Omental fat pad (tissue), 4 donors: ENCODE results near the gene TRIM44. TPM values are rescaled to one million over a fixed set of nuclear protein-coding genes. Genes with fewer than 3 reads are reported as not detected.
"Not testable (repeated sequence)": the region's sequence is repeated elsewhere in the genome, so short reads cannot be mapped to it uniquely, and the experiment has no call there.

Experiments
- ATAC-seq: fragments of 150-250 bp; one replicate; pipeline ENCODE4 v1.9.1; 2016; ENCODE audit warnings: mild to moderate bottlenecking, moderate library complexity; ENCODE audit not compliant: low FRiP score
- DNase-seq: peaks from one replicate; pipeline ENCODE4 v3.0.0-alpha.2; 2019; ENCODE audit warnings: low spot score
- total RNA-seq, 4 donors: library from RNA; depleted of rRNA; stranded (reverse); fragments of >200 nt; gene quantifications; one replicate each; pipeline ENCODE4 v1.1.0, GENCODE V29; 2016
- TF ChIP-seq, protein P1 (sequence below), 3 donors: fragments of 450-650 bp; IDR thresholded peaks; one replicate each; pipeline ENCODE4 v1.5.1; 2016 to 2017; ENCODE audit warnings: antibody characterized with exemption in 3 of 3, mild to moderate bottlenecking in 3 of 3, moderate library complexity in 2 of 3

Gene TRIM44
- total RNA-seq, 4 donors from 2014 or later, result 47.3 to 64.0 (median 52.1) TPM

DNA sequence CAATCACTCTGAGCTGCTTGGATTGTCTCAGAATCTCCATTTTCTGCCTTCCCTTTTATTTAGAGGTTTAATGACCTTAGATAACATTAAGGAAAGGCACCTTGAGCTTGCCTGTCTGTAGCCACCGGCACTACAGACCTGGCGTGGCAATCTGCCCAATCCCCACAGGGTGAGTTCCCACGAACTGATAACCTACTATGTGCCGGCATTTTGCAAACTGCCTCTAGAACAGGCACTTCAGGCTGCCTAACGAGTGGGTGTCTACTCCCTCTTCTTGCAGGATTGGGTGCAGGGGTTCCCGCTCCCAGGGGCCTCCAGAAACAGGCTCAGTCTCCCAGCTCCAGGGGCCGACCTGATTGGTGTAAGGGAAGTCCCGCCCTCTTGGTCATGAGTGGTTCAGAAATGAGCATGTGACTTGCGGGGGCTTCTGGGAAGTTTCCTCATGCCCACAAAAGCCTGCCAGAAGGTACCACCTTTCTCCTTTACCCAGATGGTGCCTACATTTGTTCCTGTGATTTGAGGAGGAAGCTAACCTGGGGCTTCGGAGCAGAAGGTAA, 161.2 kb downstream of the TRIM44 start:
- no peak for DNase-seq
- ATAC-seq, result no peak
- TF ChIP-seq, protein P1, sequence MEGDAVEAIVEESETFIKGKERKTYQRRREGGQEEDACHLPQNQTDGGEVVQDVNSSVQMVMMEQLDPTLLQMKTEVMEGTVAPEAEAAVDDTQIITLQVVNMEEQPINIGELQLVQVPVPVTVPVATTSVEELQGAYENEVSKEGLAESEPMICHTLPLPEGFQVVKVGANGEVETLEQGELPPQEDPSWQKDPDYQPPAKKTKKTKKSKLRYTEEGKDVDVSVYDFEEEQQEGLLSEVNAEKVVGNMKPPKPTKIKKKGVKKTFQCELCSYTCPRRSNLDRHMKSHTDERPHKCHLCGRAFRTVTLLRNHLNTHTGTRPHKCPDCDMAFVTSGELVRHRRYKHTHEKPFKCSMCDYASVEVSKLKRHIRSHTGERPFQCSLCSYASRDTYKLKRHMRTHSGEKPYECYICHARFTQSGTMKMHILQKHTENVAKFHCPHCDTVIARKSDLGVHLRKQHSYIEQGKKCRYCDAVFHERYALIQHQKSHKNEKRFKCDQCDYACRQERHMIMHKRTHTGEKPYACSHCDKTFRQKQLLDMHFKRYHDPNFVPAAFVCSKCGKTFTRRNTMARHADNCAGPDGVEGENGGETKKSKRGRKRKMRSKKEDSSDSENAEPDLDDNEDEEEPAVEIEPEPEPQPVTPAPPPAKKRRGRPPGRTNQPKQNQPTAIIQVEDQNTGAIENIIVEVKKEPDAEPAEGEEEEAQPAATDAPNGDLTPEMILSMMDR (IDR thresholded peaks at IDR 0.05), result no peak

DNA sequence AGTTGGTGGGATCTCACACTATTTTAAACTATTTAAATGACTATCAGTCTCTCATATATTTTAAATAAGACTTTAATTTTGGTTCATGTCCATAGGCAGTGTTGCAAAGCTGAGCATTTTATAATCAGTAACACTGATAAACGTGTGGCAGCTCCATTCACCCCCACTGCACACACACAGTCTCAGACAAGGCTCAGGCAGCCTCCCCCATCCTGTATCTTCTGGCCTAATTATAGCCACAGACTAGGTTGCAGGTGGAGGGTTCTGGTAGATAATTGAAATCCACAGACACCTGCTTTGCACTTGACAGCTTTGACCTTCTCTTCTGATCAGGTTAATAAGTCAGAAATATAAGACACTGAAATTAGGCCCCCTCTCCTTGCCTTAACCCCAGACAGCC, 162.8 kb downstream of the TRIM44 start:
- no peak for DNase-seq
- no peak for ATAC-seq
- TF ChIP-seq, protein P1 (IDR thresholded peaks at IDR 0.05), result no peak

DNA sequence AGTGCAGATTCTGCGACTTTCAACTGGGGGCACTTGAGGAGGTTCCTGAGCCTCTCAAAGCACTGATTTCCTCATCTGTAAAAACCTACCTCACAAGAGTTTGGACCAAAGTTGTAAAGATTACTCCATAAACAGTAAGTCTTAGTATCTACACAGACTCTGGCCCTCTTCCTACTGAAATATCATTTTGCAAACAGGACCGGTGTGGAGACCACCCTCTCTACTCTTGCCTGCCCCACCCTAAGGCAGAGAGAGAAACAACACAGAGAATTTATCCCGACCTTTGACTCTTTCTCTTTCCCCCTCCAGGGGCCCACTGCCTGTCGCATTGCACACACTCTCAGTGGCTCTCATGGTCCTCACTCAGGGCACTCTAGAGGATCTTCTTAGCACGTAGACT, 163.4 kb downstream of the TRIM44 start:
- ATAC-seq (no peak), DNase-seq (no peak)
- TF ChIP-seq, protein P1 (IDR thresholded peaks at IDR 0.05), result no peak

DNA sequence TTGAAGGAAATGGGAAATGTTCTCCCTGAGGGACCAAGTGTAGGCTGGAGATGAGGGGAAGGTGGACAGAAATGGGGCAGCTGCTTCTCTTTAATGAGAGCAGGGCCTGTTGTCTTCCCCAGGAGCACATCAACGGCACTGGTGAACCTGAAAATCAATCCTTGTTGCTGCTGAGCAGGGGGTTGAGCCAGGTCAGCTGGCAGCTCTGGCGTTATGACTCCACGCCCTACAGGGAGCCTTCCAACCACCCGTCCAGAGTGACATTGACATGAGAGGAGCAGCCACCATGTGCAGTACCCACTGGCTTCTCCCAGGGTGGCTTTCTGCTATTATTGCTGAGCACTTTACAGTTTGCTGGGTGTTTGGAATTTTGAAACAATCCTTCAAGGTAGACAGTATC, 164.4 kb downstream of the TRIM44 start:
- TF ChIP-seq, protein P1 (IDR thresholded peaks at IDR 0.05), result no peak
- DNase-seq, result no peak
- no peak for ATAC-seq

DNA sequence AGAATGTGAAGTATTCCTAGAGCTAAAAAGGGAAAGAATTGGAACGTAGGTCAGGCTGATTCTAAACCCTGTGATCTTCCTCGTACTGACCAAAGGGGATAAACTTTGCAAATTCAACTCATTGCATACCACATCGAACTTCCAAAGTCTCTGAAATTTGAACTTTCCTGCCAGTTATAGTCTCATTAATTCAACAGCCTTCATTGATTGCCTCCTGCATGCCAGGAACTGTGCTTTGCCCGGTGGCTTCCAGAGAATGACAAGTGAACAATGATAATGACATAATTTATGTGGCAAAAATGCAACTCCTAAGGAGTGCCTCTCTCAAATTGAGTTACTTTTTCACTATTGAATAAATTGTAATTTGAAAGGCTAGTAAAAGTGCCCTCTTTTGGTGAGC, 173.6 kb downstream of the TRIM44 start:
- no peak for ATAC-seq
- TF ChIP-seq, protein P1 (IDR thresholded peaks at IDR 0.05), result no peak
- no peak for DNase-seq

DNA sequence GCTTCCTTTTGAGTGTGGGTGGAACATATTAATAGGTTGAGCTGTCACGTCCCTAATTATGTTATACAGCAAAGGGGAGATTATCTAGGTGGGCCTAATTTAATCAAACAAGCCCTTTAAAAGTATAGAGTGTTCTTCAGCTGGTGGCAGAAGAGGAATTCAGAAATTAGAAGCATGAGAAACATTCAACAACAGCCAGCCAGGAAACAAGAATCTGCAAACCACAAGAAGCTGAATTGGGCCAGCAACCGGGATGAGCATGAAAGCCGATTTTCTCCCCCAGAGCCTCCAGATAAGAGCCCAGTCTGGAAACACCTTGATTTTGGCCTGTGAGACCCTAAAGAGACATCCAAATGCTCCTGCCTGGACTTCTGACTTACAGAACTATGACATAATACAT, 175.5 kb downstream of the TRIM44 start:
- TF ChIP-seq, protein P1 (IDR thresholded peaks at IDR 0.05), result no peak
- ATAC-seq (no peak), DNase-seq (no peak)

DNA sequence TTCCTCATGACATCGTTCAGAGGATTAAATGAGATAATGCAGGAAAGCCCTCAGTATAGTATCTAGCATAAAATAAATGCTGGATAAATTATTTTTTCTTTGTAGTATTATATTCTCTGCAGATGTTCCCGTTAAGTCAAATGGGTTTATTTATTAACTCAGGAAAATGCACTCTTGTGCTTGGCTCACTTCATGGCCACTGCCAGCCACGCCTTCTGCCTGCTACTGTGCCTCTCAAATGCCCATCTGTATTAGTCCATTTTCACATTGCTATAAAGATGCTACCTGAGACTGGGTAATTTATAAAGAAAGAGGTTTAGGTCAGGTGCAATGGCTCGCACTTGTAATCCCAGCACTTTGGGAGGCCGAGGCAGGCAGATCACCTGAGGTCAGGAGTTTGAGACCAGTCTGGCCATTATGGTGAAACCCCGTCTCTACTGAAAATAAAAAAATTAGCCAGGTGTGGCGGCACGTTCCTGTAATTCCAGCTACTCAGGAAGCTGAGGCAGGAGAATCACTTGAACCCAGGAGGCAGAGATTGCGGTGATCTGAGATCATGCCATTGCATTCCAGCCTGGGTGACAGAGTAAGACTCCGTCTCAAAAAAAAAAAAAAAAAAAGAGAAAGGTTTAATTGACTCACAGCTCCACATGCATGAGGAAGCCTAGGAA, 176.3 kb downstream of the TRIM44 start:
- not testable (repeated sequence) for ATAC-seq

More for the DNA sequence above, 176.3 kb downstream of the TRIM44 start:
- not testable (repeated sequence) for DNase-seq
